Hepatocyte (in vitro differentiated cells): ENCODE results near the gene CFTR. TPM values are rescaled to one million over a fixed set of nuclear protein-coding genes. Genes with fewer than 3 reads are reported as not detected.

Experiments
- DNase-seq: peaks from one replicate; pipeline ENCODE4 v3.0.0-alpha.2; 2016; ENCODE audit warnings: low spot score
- H2AFZ ChIP-seq: fragments of 200-600 bp; sonication (generic); 2 replicates; pipeline ENCODE4 v1.6.0; 2016; ENCODE audit warnings: antibody characterized with exemption, mild to moderate bottlenecking
- H3K27ac ChIP-seq: fragments of 200-600 bp; sonication (generic); 2 replicates; pipeline ENCODE4 v1.5.1; 2016; ENCODE audit warnings: mild to moderate bottlenecking
- H3K27me3 ChIP-seq: fragments of 200-600 bp; sonication (generic); 2 replicates; pipeline ENCODE4 v1.6.1; 2016
- H3K36me3 ChIP-seq: fragments of 200-600 bp; sonication (generic); replicated peaks from 2 replicates; pipeline ENCODE4 v1.5.1; 2016; ENCODE audit warnings: low read depth; ENCODE audit not compliant: insufficient read depth
- H3K4me1 ChIP-seq: fragments of 200-600 bp; sonication (generic); 2 replicates; pipeline ENCODE4 v1.5.1; 2016; ENCODE audit warnings: mild to moderate bottlenecking, moderate library complexity; ENCODE audit not compliant: insufficient read depth
- H3K4me2 ChIP-seq: fragments of 200-600 bp; sonication (generic); 2 replicates; pipeline ENCODE4 v1.6.0; 2016
- H3K4me3 ChIP-seq: fragments of 200-600 bp; sonication (generic); 2 replicates; pipeline ENCODE4 v1.5.1; 2016; ENCODE audit warnings: mild to moderate bottlenecking
- H3K79me2 ChIP-seq: fragments of 200-600 bp; sonication (generic); 2 replicates; pipeline ENCODE4 v1.6.0; 2017; ENCODE audit warnings: mild to moderate bottlenecking
- H3K9me2 ChIP-seq: fragments of 200-600 bp; sonication (generic); replicated peaks from 2 replicates; pipeline ENCODE4 v1.6.0; 2017; ENCODE audit warnings: mild to moderate bottlenecking; ENCODE audit not compliant: insufficient read depth
- H3K9me3 ChIP-seq: fragments of 200-600 bp; sonication (generic); 2 replicates; pipeline ENCODE4 v1.5.1; 2016; ENCODE audit warnings: low read depth, mild to moderate bottlenecking
- H4K20me1 ChIP-seq: fragments of 200-600 bp; sonication (generic); 2 replicates; pipeline ENCODE4 v1.6.0; 2016; ENCODE audit warnings: mild to moderate bottlenecking; ENCODE audit not compliant: insufficient read depth, poor library complexity, severe bottlenecking
- CTCF ChIP-seq: fragments of 200-600 bp; sonication (generic); IDR thresholded peaks from 2 replicates; pipeline ENCODE4 v1.5.1; 2016; ENCODE audit warnings: antibody characterized with exemption, mild to moderate bottlenecking; ENCODE audit not compliant: poor library complexity
- EZH2 ChIP-seq: fragments of 200-600 bp; sonication (generic); IDR thresholded peaks from 2 replicates; pipeline ENCODE4 v1.6.1; 2016; ENCODE audit warnings: antibody characterized with exemption, mild to moderate bottlenecking, borderline replicate concordance
- EZH2phosphoT487 ChIP-seq: fragments of 200-600 bp; sonication (generic); IDR thresholded peaks from one replicate; pipeline ENCODE4 v1.6.1; 2018; ENCODE audit warnings: antibody characterized with exemption, mild to moderate bottlenecking, low read depth, moderate library complexity; ENCODE audit not compliant: unreplicated experiment, severe bottlenecking
- WGBS: methylation state at CpG from one replicate; pipeline ENCODE4 v1.1.6; 2016; ENCODE audit warnings: low lambda C conversion rate; ENCODE audit errors: missing lambda C conversion rate; 5-methylcytosine and 5-hydroxymethylcytosine counted together
- polyA plus RNA-seq: library from polyadenylated mRNA; unstranded; fragments of >200 nt; fragmentation: Nextera tagmentation; extraction: Ambion mirVana; gene quantifications from 2 replicates; pipeline ENCODE4 v1.2.1, GENCODE V29; 2016
- total RNA-seq: library from RNA; depleted of rRNA; stranded (reverse); fragments of >200 nt; gene quantifications from 2 replicates; pipeline ENCODE4 v1.2.3, GENCODE V29; 2014

Gene CFTR
- total and polyA plus RNA-seq, 2 experiments from 2014 or later, result 29.8 to 72.9 TPM

GRCh38 chr7:117605712-117606111 lies 125.9 kb downstream of the CFTR start:
- Histone ChIP-seq H3K4me3 (no peak overlapping the region), H3K36me3 (no peaks in the 10 kb centered on the region), H3K79me2 (no peaks in the 10 kb centered on the region), H3K4me2 (no peak overlapping the region), H3K27ac (no peak overlapping the region), H2AFZ (no peak overlapping the region), H4K20me1 (no peaks in the 10 kb centered on the region), H3K9me3 (no peaks in the 10 kb centered on the region), H3K9me2 (no peaks in the 10 kb centered on the region), H3K4me1 (peaks cover 4% of the 10 kb centered on the region), H3K27me3 (no peaks in the 10 kb centered on the region)
- DNase-seq, result no peak
- TF ChIP-seq CTCF (no peak), EZH2 (no peak), EZH2phosphoT487 (no peak)

GRCh38 chr7:117606132-117606531 lies 126.3 kb downstream of the CFTR start:
- H3K27me3 ChIP-seq, result no peaks in the 10 kb centered on the region
- H3K36me3 ChIP-seq, result no peaks in the 10 kb centered on the region
- H3K4me1 ChIP-seq, result peaks cover 4% of the 10 kb centered on the region
- no peak for TF ChIP-seq CTCF
- TF ChIP-seq EZH2phosphoT487, result no peak
- TF ChIP-seq EZH2, result no peak
- 99% methylated on average over 3 of the region's 3 CpGs for WGBS
- no peaks in the 10 kb centered on the region for H4K20me1 ChIP-seq
- no peak overlapping the region for H3K4me2 ChIP-seq
- no peaks in the 10 kb centered on the region for H3K9me3 ChIP-seq
- no peak overlapping the region for H3K27ac ChIP-seq
- no peak overlapping the region for H3K4me3 ChIP-seq
- DNase-seq, result no peak
- no peak overlapping the region for H2AFZ ChIP-seq
- no peaks in the 10 kb centered on the region for H3K79me2 ChIP-seq
- H3K9me2 ChIP-seq, result no peaks in the 10 kb centered on the region

GRCh38 chr7:117610396-117610795 lies 130.6 kb downstream of the CFTR start:
- Histone ChIP-seq H3K4me3 (no peak overlapping the region), H2AFZ (no peak overlapping the region), H3K27me3 (no peaks in the 10 kb centered on the region), H4K20me1 (no peaks in the 10 kb centered on the region), H3K36me3 (no peaks in the 10 kb centered on the region), H3K9me2 (no peaks in the 10 kb centered on the region), H3K9me3 (no peaks in the 10 kb centered on the region), H3K4me2 (no peak overlapping the region), H3K27ac (no peak overlapping the region), H3K79me2 (no peaks in the 10 kb centered on the region), H3K4me1 (no peaks in the 10 kb centered on the region)
- no peak for DNase-seq
- 81% methylated on average over 2 of the region's 2 CpGs for WGBS
- no peak for TF ChIP-seq CTCF
- TF ChIP-seq EZH2, result no peak
- no peak for TF ChIP-seq EZH2phosphoT487

GRCh38 chr7:117612637-117613036 lies 132.8 kb downstream of the CFTR start:
- WGBS, result 92% methylated on average over 3 of the region's 3 CpGs

More at GRCh38 chr7:117612637-117613036, 132.8 kb downstream of the CFTR start:
- H3K27me3 ChIP-seq, result no peaks in the 10 kb centered on the region
- H3K4me3 ChIP-seq, result no peak overlapping the region
- H3K79me2 ChIP-seq, result no peaks in the 10 kb centered on the region
- peaks cover 12% of the 10 kb centered on the region for H3K4me1 ChIP-seq
- H3K36me3 ChIP-seq, result no peaks in the 10 kb centered on the region
- TF ChIP-seq EZH2 (no peak), CTCF (no peak)
- no peak overlapping the region for H2AFZ ChIP-seq
- no peaks in the 10 kb centered on the region for H4K20me1 ChIP-seq
- DNase-seq, result no peak
- no peaks in the 10 kb centered on the region for H3K9me3 ChIP-seq
- no peak overlapping the region for H3K27ac ChIP-seq
- H3K4me2 ChIP-seq, result no peak overlapping the region
- no peaks in the 10 kb centered on the region for H3K9me2 ChIP-seq
